Measurements from ENCODE around the gene IRGQ.
A peak's percentile ranks its signal among the peaks of the same experiment; 100 is the strongest.

Gene IRGQ

GRCh38 chr19:43582495-43582894 is 13.4 kb downstream of the IRGQ start:
- H3K4me3 ChIP-seq (ENCODE audit: low read depth, low read length): no peak overlapping the region
- no peak for TF ChIP-seq CTCF (IDR thresholded peaks at IDR 0.05; ENCODE audit: control insufficient read depth, extremely low read depth, insufficient read depth)

GRCh38 chr19:43581467-43581866 is 14.5 kb downstream of the IRGQ start:
- no peak overlapping the region for H3K4me3 ChIP-seq (ENCODE audit: low read depth, low read length)
- DNase-seq (ENCODE audit: low read depth): no peak
- TF ChIP-seq CTCF (IDR thresholded peaks at IDR 0.05; ENCODE audit: control insufficient read depth, extremely low read depth, insufficient read depth): no peak

More at GRCh38 chr19:43582495-43582894, 13.4 kb downstream of the IRGQ start:
- DNase-seq (ENCODE audit: low read depth): no peak

GRCh38 chr19:43578787-43579186 is 17.1 kb downstream of the IRGQ start:
- TF ChIP-seq CTCF (IDR thresholded peaks at IDR 0.05; ENCODE audit: control insufficient read depth, extremely low read depth, insufficient read depth): no peak
- no peak for DNase-seq (ENCODE audit: low read depth)
- H3K4me3 ChIP-seq (ENCODE audit: low read depth, low read length): no peak overlapping the region

- DNase-seq (ENCODE audit: low read depth): no peak
- H3K4me3 ChIP-seq (ENCODE audit: low read depth, low read length): no peak overlapping the region
- no peak for TF ChIP-seq CTCF (IDR thresholded peaks at IDR 0.05; ENCODE audit: control insufficient read depth, extremely low read depth, insufficient read depth)
Measured at GRCh38 chr19:43575955-43576878, 19.7 kb downstream of the IRGQ start.

GRCh38 chr19:43575156-43575950 is 20.6 kb downstream of the IRGQ start, which contains the start of the genes PINLYP and XRCC1:
TSS of gene PINLYP (plus strand) at chr19:43575801. CDS start at chr19:43577192, 1,391 bp downstream.
TSS of gene XRCC1 (minus strand) at chr19:43575527. CDS start at chr19:43575458, 69 bp downstream.
- no peak for TF ChIP-seq CTCF (IDR thresholded peaks at IDR 0.05; ENCODE audit: control insufficient read depth, extremely low read depth, insufficient read depth)
- H3K4me3 ChIP-seq (ENCODE audit: low read depth, low read length): peak within 1 kb of the TSS; percentile 90
- DNase-seq (ENCODE audit: low read depth): peak; percentile 88

GRCh38 chr19:43574424-43575155 is 21.3 kb downstream of the IRGQ start:
- DNase-seq (ENCODE audit: low read depth): no peak
- no peak for TF ChIP-seq CTCF (IDR thresholded peaks at IDR 0.05; ENCODE audit: control insufficient read depth, extremely low read depth, insufficient read depth)

More at GRCh38 chr19:43574424-43575155, 21.3 kb downstream of the IRGQ start:
- H3K4me3 ChIP-seq (ENCODE audit: low read depth, low read length): peak overlapping the region; percentile 90

Data from LNCaP clone FGC (cell line).